Right kidney (tissue), 9 donors: ENCODE measurements around the gene LCE1C.

Experiments
- DNase-seq: peaks from one replicate; pipeline ENCODE4 v3.0.0-alpha.2; 2016
- long read RNA-seq, 8 donors: transcript quantifications; one replicate each; lab custom pipeline, GENCODE V29; 2026

Gene LCE1C
- long read RNA-seq, donor 1 = 0 reads
- long read RNA-seq, donor 2 = 0 reads
- long read RNA-seq, donor 3 = 0 reads
- long read RNA-seq, donor 4 = 0 reads
- long read RNA-seq, donor 5 = 0 reads
- long read RNA-seq, donor 6 = 0 reads
- long read RNA-seq, donor 7 = 0 reads
- long read RNA-seq, donor 8 = 0 reads

- no peak for DNase-seq
These were observed at the start of gene LCE1C for GRCh38 chr1:152806576-152806975. LCE1C (minus strand) TSS chr1:152806651; CDS start chr1:152805478, 1,173 bp downstream.

- no peak for DNase-seq
These were observed 49.2 kb upstream of the LCE1C start for GRCh38 chr1:152855661-152856060.

GRCh38 chr1:152842556-152842955 is 36.1 kb upstream of the LCE1C start, which contains the start of gene LCE6A:
LCE6A (plus strand) TSS chr1:152842856; CDS start chr1:152843521, 665 bp downstream.
- no peak for DNase-seq

GRCh38 chr1:152836870-152837269 is 30.4 kb upstream of the LCE1C start:
- DNase-seq = no peak

- DNase-seq = no peak
These were observed 20.7 kb upstream of the LCE1C start, which contains the start of gene LCE1A for GRCh38 chr1:152827173-152827572. LCE1A (plus strand) TSS chr1:152827473; CDS start chr1:152827473, 0 bp downstream.

GRCh38 chr1:152824964-152825363 is 18.5 kb upstream of the LCE1C start:
- no peak for DNase-seq

- DNase-seq = no peak
These were observed 16.8 kb upstream of the LCE1C start for GRCh38 chr1:152823294-152823693.

- no peak for DNase-seq
These were observed 10.9 kb upstream of the LCE1C start for GRCh38 chr1:152817309-152817708.

GRCh38 chr1:152811671-152812070 is 5.2 kb upstream of the LCE1C start, which contains the start of gene LCE1B:
LCE1B (plus strand) TSS chr1:152811971; CDS start chr1:152812447, 476 bp downstream.
- DNase-seq = no peak

GRCh38 chr1:152811050-152811449 is 4.6 kb upstream of the LCE1C start:
- no peak for DNase-seq

- DNase-seq = no peak
These were observed 5.1 kb downstream of the LCE1C start for GRCh38 chr1:152801333-152801732.

- no peak for DNase-seq
These were observed 10.0 kb downstream of the LCE1C start, which contains the start of gene LCE1D for GRCh38 chr1:152796421-152796820. LCE1D (plus strand) TSS chr1:152796721; CDS start chr1:152797795, 1,074 bp downstream.

- no peak for DNase-seq
These were observed 10.8 kb downstream of the LCE1C start for GRCh38 chr1:152795686-152796085.

GRCh38 chr1:152786077-152786476 is 20.4 kb downstream of the LCE1C start, which contains the start of gene LCE1E:
LCE1E (plus strand) TSS chr1:152786257; CDS start chr1:152787300, 1,043 bp downstream.
- DNase-seq = no peak

GRCh38 chr1:152783095-152783494 is 23.4 kb downstream of the LCE1C start:
- DNase-seq = no peak

- no peak for DNase-seq
These were observed 28.8 kb downstream of the LCE1C start for GRCh38 chr1:152777510-152778137.

GRCh38 chr1:152776361-152776760 is 30.1 kb downstream of the LCE1C start:
- DNase-seq = no peak

- DNase-seq = no peak
These were observed 31.6 kb downstream of the LCE1C start, which contains the start of gene LCE1F for GRCh38 chr1:152774875-152775274. LCE1F (plus strand) TSS chr1:152775140; CDS start chr1:152776372, 1,232 bp downstream.

- DNase-seq = no peak
These were observed 36.0 kb downstream of the LCE1C start for GRCh38 chr1:152770411-152770810.

GRCh38 chr1:152768847-152769533 is 37.5 kb downstream of the LCE1C start:
- no peak for DNase-seq

GRCh38 chr1:152761609-152762213 is 44.7 kb downstream of the LCE1C start:
- DNase-seq = no peak

GRCh38 chr1:152760551-152761190 is 45.8 kb downstream of the LCE1C start:
- DNase-seq = no peak
